GM18499 (cell line): ENCODE results near the gene PINK1.
A peak's percentile ranks its signal among the peaks of the same experiment; 100 is the strongest.

Experiments
- ATAC-seq: cut with Tn5 transposase; IDR thresholded peaks from one replicate; pipeline ENCODE4 v1.9.1; 2021; ENCODE audit warnings: moderate number of reproducible peaks; ENCODE audit not compliant: insufficient read depth, unreplicated experiment

Gene PINK1

DNA sequence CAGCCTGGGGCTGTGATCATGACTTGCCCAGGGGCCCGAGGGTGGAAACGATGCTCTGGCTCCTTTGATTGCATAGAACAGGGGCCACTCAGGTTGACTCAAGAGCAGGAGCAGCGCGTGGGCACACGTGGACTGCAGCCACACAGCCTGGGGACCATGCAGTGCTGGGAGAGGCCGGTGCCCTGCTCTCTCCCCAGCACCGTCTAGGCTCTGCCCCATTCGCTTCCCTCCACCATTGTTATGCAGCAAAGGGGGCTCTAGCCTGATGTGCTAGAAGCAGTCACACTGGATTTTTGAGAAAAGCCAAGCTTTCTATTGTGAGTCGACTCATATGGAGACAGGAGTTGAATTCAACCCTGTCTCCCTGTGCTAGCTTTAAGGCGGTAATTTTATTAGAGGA, 8.7 kb downstream of the PINK1 start:
- no peak for ATAC-seq

DNA sequence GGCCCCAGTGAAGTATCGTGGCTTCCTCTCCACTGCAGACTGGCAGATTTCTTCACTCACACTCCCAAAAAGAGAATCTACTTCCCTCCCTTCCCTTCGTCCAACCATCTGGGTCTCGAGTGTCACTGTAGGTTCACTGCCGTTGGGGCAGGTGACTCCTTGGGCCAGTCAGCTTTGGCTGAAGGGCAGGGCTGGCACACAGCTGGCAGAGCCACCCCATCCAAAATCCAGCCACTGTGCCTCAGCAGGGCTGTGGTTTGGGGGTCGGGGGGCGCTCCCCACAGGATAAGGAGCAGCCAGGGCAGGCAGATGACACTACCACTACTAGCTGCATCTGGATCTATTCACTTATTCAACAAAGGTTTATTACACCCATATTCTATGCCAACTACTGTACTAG, 9.8 kb downstream of the PINK1 start:
- ATAC-seq, result no peak

DNA sequence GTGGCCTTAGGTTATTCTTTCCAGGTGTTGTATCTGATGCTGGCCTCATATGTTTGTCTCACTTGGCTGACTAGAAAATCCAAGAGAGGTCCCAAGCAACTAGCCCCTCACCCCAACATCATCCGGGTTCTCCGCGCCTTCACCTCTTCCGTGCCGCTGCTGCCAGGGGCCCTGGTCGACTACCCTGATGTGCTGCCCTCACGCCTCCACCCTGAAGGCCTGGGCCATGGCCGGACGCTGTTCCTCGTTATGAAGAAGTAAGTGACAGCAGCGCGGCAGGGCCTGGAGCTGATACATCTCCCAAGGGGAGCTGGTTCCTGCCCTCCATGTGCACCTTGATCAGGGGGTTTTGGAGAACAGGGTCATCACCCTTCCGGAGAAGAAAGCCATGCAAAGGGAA, 11.2 kb downstream of the PINK1 start:
- no peak for ATAC-seq

DNA sequence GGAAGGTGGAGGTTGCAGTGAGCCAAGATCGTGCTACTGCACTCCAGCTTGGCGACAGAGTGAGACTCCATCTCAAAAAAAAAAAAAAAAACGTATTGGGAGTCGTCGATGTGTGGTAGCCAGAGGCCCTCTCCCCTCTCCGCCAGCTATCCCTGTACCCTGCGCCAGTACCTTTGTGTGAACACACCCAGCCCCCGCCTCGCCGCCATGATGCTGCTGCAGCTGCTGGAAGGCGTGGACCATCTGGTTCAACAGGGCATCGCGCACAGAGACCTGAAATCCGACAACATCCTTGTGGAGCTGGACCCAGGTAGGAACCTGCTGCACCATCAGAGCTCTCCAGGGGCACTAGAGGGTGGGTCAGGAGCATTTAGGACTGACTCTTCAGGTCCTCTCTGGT, 12.2 kb downstream of the PINK1 start:
- ATAC-seq, result no peak

DNA sequence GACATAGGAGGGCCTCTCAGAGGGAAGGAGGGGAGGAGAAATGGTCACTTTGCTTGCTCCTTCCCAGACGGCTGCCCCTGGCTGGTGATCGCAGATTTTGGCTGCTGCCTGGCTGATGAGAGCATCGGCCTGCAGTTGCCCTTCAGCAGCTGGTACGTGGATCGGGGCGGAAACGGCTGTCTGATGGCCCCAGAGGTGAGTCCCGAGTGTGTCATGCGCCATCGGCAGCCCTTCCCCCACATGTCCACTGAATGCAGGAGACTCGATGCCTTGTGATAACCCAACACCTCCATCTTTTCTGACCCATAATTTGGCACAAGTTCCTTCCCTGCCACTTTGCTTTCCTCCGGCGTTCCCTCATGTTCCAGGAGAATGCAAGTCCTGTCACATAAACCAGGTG, 15.2 kb downstream of the PINK1 start:
- ATAC-seq, result no peak

DNA sequence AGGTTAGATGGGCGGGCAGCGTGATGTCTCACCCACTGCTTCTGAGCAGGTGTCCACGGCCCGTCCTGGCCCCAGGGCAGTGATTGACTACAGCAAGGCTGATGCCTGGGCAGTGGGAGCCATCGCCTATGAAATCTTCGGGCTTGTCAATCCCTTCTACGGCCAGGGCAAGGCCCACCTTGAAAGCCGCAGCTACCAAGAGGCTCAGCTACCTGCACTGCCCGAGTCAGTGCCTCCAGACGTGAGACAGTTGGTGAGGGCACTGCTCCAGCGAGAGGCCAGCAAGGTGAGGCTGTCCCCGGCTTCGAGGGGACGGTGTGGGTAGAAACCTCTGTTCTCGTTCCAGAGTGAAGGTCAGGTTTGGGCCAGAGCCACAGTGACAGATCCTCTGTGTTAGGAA, 15.7 kb downstream of the PINK1 start:
- ATAC-seq, result no peak

DNA sequence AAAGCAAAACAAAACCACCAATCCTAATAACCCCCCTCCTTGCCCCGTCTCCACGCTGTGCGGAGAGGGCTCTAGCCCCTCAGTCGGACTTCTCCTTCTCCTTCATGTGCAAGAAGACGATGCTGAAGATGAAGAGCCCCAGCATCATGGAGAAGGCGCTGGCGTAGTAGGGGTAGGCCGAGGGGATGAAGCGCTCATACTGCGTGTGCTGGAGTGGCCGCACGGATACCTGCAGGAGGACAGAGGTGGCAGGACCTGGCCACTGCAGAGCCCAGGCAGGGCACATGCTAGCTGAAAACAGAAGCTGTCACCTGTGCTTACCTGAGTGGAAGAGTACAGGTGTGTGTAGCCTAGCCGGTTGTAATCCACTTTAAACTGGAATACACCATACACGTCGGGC, 19.0 kb downstream of the PINK1 start:
- no peak for ATAC-seq

DNA sequence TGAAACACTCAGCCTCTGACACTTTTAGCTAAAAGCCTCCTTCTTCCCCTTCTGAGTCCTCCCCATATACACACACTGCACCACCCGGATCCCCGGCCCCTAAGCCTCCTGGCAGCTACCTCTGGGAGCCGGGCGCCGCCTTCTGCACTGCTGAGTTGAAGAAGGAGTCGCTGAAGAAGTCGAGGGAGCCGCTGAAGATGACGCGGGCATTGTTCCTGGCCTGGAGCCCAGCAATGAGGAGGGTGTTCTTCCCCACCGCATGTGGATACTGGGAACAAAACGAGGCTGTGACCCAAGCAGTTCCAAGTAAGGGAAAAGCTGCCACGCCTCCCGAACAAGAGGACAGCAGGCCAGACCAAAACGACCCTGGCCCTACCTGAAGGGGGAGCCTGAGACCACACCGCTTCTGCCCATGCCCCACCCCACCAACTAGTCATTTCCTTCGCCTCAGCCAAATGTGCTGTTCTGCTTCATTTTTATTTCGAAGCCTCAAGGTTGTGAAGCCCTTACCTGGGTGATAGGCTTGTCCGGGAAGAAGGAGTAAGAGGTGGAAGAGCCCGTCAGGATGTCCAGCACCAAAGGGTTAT, 20.9 kb downstream of the PINK1 start:
- no peak for ATAC-seq

DNA sequence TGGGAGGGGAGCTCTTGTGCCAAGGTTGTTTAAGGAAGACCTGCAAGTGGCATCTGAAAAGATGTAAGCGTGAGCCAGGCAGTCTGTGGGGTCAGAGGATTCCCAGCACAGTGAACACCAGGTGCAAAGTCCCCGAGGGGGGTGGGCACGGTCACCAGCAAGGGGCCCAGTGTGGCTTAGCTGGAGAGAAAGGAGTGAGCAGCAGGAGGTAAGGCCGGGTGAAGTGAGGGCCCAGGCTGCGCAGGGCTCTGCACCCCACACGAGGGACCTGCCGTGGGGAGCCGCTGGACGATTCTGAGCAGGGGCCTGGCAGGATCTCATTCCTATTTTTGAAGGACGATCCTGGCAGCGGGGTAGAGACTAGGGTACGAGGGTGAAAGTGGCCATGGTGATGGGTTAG, 23.8 kb downstream of the PINK1 start:
- ATAC-seq, result no peak

DNA sequence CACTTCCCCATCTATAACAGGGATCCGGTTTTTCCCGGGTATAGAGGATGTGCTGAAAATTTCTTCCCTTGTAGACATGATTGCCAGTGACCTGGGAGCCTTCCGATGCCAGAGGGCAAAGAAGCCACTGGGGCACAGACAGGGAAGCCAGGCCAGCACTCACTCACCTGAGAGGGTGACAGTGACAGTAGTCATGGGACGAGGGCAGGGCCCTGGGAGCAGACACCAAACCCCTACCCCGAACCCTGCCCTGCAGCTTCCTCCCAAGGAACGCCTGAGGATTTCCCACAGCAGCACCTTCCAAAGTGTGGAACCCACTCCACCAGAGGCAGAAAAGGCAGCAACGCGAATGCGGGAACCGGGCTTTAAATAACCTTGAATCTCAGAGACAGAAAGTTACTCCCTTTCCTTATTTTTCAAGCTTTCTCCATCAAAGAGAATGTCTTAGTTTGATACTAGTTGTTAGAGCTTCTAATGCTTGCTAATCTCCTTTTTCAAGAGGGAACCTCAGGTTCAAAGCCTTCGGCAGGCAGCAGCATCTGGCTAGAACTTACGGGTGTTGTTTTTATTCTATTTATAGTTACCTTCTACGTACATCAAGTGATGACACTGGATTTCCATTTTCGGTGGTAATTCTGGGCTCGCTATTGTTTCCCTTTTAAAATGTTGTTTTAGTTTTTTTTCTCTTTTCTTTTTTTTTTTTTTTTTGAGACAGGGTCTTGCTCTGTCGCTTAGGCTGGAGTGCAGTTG, 25.1 kb downstream of the PINK1 start:
- no peak for ATAC-seq

DNA sequence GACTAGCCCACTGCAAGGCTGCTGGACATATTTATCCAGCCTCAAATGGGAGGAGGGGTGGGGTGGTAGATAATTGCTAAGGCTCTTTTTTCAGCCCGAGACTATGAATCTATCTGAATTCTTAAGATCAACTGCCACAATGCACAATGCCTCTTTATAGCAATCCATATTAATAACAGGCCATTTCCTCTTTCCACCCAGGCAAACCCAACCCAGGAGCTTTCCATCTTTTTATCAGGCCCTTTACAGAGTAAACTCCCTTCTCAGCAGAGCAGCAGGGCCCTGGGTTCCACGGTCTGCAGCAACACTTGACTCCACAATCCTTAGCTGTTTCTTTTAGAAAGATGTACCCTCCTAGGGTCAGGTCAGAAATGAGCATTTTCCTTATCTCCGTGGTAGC, 27.1 kb downstream of the PINK1 start:
- no peak for ATAC-seq

DNA sequence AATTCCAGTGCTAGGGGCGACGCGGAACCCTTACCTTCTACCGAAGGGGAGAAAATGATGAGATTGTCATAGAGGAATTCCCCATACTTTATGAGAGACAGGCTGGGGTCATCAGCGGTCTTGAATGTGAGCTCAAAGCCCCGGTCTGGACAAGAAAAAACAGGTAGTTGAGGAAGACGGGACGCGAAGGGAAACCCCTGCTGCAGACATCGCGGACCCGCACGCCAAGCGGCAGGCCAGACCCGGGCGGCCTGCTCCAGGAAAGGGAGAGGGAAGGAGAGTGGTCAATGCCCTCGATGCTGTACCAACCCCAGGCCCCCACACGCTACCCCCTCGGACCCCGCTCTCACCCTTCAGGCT, 27.6 kb downstream of the PINK1 start:
- ATAC-seq, result no peak

DNA sequence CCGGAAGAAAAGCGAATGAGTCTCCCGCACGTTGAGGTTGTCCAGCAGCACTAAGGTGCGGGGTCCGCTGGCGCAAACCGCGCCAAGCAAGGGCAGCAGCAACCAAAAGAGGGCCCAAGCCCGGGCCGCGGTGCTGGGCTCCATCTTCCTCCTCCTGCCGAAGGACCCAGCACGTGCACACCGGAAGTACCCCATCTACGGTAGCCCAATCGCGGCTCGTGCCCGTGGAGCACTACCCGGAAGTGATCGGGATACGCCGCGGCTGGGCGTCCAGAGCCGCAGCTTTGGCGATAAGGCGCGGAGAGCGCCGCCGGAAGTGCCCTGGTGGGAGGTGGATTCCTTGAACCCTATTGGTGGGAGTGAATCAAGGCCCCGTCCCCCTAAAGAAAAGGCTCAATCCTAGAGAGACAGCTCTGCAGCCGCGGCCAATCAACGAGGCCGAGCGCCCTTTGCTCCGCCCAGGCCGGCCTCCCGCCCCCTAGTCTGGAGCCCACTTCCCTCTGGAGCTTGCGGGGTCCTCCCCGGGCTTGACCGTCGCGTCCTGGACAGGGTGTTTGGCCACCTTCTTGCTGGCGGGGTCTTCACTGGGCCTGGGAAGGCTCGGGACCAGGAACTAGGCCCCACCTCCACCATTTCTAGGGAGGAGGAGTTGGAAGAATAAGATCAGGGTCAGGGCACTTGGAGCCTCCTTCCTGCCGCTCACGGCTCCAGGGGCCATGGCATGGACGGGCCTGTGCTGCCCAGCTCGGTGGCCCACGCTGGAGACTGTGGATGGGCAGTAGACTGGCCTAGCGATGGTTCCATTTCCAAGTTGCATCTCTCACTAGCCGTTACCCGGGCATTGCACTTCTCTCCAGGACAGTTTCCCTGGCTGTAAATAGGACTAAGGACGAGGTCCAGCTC, 28.2 kb downstream of the PINK1 start, which contains the start of gene DDOST:
DDOST (minus strand) TSS at position 163 of the 903 bp plus-strand sequence; CDS start at position 144, 19 bp downstream.
- peak; percentile 92 for ATAC-seq

DNA sequence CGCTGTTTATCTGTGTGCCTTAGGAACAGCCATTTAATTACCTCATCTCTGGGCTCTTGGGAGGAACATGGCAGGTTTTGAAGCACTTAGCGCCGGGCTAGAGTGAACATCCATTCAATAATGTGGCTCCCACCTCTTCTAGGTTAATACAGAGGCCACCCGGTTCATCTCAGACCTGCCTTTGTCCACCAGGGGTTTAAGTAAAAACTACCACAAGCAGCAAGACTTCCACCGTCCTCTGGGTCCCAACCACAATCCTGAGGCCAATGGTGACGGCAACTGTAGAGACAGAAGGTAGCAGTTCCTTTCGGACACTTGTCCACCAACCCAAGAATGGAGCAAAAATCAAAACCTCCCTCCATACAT, 28.8 kb downstream of the PINK1 start:
- ATAC-seq, result no peak

DNA sequence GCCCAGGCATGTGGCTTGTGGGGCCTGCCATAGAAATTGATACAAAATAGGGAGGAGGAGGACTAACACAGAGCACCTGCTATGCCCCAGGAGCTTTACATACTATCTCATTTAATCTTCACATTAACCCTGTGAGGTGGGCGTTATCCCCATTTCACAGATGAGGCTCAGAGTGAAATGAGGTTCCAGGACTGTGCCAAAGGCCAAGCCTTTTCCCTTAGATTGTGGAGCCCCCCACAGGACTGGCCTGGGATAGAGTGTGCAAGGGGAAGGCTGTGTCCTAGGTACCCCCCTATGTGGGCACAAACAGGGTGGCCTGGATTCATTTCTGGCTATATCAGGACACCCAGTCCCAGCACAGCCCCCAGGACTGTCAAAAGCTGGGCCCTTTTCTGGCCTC, 30.1 kb downstream of the PINK1 start:
- no peak for ATAC-seq

DNA sequence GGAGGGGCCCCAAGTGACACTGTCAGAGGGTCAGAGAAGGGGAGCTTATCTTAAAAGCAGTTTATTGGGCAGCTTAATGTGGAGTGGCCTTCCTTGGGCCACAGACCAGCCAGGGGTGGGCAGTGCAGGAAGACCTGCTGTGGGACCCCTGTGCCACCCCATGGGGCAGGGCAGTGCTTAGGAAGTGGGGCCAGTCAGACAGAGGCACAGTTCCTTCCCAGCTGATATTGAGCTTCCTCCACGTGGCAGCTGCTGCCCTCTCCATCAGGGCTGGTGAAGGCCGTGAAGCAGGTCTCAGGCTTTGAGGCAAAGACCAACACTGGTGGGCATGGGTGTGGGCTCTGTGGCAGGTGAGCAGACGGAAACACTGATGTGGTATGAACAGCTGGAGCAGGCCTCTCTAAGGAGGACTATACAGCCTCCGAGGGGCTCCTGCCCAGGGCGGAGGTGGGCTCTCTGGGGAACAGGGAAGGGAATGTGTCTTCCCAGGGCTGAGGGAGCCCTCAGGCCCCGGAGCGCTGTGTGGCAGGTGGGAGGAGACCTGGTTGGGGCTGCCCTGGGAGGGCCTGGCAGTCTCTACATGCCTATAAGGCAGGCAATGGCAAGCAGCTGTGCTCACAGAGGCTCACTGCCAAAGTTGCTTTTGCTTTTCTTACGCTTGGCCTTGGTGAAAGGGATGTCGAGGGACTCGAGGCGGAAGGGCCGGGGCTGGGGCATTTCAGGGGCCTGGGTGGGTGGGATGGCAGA, 30.9 kb downstream of the PINK1 start:
- no peak for ATAC-seq

DNA sequence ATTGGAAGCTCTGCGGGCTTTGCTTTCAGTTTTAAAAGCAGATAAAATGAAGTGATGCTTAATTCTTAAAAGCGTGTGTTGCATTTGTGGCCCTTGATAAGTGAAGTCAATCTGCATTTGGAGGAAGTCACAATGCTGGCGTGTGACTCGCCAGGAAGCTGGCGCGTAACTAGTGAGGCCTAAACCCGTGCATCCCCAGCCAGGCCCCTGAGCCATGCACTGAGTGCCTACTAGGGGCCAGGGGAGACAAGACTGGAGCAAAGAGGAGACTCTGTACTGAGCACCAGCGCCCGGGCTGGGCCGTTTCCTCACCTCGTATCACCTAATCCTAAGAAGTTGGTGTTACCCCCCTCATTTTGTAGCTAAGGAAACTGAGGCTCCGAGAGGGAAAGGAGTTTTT, 32.5 kb downstream of the PINK1 start:
- no peak for ATAC-seq

DNA sequence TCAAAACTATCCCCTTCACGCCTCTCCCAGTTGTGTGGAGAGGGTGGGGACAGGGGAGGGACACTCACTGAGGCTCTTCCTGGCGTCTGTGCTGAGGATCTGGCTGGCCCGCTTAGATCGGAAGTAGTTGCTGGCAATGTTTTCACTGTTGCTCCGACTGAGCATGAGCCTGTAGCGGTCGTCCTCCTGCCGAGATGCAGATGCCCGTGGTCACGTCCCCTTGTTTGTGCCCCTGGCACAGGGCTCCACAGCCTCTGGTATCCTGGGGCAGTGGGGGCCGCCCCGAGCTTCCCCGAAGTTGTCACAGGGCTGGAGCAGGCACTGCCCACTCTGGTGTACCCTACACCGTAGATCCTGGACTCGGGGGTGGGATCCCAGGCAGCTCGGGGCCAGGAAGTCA, 32.9 kb downstream of the PINK1 start:
- no peak for ATAC-seq

DNA sequence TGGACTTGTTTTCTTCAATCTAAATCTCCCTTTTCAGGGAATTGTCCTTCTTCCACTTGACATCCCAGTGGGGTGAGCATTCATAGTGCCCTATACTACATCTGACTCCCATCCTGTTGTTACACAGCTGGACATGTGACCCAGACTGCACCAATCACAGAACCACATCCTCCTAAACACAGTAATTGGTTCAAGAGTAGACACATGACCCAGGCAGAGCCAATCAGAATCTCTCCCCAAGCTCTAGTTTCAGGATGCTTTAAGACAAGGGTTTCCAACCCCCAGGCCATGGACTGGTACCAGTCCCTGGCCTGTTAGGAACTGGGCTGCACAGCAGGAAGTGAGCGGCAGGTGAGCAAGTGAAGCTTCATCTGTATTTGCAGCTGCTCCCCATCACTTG, 33.5 kb downstream of the PINK1 start:
- no peak for ATAC-seq

DNA sequence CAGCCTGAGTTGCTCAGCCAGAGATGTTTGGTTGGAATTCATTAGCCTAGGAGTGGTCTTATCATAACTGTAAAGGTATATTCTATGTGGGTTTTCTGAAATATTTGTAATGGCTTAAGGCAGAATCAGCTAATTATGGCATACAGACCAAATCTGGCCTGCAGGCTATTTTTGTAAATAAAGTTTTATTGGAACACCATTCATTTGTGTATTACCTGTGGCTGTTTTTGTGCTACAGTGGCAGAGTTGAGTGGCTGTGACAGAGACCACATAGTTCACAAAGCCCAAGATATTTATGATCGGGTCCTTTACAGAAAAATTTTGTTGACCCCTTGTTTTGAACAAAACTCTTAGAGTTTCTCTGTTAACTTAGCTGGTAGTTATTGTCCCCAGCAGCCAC, 35.3 kb downstream of the PINK1 start:
- no peak for ATAC-seq

DNA sequence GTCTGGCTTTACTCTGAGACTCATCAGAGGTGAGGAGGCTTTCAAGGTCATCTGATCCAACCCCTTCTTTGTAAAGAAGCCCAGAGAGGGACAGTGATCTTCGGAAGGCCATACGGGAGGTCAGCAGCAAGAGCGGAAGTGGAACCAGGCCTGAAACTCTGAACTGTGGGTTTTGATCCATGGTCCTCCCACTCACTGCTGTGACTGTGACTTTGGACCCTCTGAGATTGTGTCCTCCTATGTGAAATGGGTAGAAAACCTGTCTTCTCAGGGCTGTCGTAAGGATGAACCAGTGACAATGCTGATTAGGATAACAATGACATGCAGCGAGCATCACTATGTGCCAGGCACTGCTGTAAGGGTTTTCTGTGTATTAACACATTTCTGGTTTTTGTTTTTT, 37.7 kb downstream of the PINK1 start:
- ATAC-seq, result no peak
